Measurements from ENCODE around the gene MORC1. TPM values are rescaled to one million over a fixed set of nuclear protein-coding genes. Genes with fewer than 3 reads are reported as not detected.

The MORC1 gene
- total RNA-seq, 2 donors from 2014 or later, result not detected

DNA sequence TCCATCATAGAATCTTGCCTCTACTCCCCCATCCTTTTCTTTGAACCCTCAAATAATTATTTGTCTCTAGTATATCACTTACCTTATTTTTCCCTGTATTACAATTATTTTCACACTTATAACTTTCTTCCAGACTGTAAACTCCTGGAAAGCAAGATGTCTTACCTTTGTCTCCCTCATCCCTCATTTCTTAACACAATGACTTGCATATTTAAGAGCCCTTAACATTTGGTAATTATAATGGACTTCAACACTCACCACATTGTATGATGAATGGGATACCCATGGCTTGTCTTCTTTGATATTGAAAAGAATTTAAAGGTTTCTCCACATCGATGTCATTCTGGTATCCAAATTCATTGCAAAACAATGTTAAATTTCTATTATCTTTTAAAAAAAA lies 82.9 kb downstream of the MORC1 start:
- H3K27me3 ChIP-seq (replicated peaks; ENCODE audit: insufficient read depth), result no peaks in the 10 kb centered on the region
- H3K27ac ChIP-seq, result no peak overlapping the region
- ATAC-seq (ENCODE audit: insufficient number of reproducible peaks, low FRiP score, low read depth) (no peak), DNase-seq (ENCODE audit: low spot score) (no peak)
- no peaks in the 10 kb centered on the region for H3K36me3 ChIP-seq
- no peaks in the 10 kb centered on the region for H3K9me3 ChIP-seq
- no peak for TF ChIP-seq CTCF (IDR thresholded peaks at IDR 0.05)
- no peaks in the 10 kb centered on the region for H3K4me1 ChIP-seq (ENCODE audit: control insufficient read depth in 1 of 2, low read depth in 2 of 2)
- H3K4me3 ChIP-seq, result no peak overlapping the region

DNA sequence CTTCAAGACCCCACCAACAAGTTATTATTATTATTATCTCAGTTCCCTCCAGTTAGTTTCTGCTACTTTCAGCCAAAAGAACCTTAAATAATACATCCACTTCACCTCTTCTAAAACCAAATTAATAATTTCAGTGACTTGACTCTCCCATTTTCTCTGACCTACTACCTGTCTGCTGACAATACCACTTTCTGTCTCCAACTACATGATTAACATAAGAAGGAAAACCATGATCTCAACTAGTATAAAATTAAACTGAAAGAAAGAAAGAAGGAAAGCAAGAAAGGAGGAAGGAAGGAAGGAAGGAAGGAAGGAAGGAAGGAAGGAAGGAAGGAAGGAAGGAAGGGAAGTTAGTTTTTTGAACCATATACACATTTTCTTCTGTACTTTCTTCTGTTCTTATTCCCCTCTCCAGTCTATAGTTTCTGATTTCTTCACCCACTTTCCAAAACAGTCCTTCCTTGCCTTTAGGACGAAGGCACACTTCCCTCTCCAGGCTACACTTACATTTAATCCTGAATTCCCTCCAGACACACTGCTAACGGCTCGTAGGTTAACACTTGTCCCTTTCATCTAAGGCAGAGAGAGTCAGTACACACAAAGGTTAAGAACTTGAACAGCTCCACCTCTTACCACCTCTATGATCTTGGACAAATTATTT lies 84.8 kb downstream of the MORC1 start:
- no peak overlapping the region for H3K27ac ChIP-seq
- H3K36me3 ChIP-seq, result no peaks in the 10 kb centered on the region
- no peak overlapping the region for H3K4me3 ChIP-seq
- no peaks in the 10 kb centered on the region for H3K27me3 ChIP-seq (replicated peaks; ENCODE audit: insufficient read depth)
- no peaks in the 10 kb centered on the region for H3K9me3 ChIP-seq
- DNase-seq (ENCODE audit: low spot score) (no peak), ATAC-seq (ENCODE audit: insufficient number of reproducible peaks, low FRiP score, low read depth) (no peak)
- H3K4me1 ChIP-seq (ENCODE audit: control insufficient read depth in 1 of 2, low read depth in 2 of 2), result no peaks in the 10 kb centered on the region
- TF ChIP-seq CTCF (IDR thresholded peaks at IDR 0.05), result no peak

DNA sequence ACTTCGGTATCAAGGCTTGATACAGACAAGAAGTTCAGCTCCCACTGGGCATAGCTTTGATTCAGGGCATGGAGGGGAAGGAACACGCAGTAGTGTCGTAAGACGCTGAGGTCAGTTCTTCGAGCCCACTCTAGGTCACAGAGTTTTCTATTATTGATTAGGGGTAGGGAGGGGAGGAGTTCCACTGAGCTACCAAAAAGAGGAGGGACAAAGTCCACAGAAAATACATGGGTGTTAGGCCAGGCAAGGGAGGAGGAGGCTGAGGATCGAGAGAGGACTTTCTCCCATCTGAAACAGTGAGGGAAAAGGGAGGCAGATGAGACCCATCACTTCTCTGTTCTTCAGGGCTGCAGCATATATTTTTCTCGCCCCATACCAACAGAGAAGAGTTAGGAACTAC lies 89.2 kb downstream of the MORC1 start:
- no peak for TF ChIP-seq CTCF (IDR thresholded peaks at IDR 0.05)
- Histone ChIP-seq H3K27ac (no peak overlapping the region), H3K4me3 (no peak overlapping the region), H3K9me3 (no peaks in the 10 kb centered on the region), H3K36me3 (no peaks in the 10 kb centered on the region), H3K27me3 (replicated peaks; ENCODE audit: insufficient read depth) (no peaks in the 10 kb centered on the region), H3K4me1 (ENCODE audit: control insufficient read depth in 1 of 2, low read depth in 2 of 2) (no peaks in the 10 kb centered on the region)
- DNase-seq (ENCODE audit: low spot score) (no peak), ATAC-seq (ENCODE audit: insufficient number of reproducible peaks, low FRiP score, low read depth) (no peak)

DNA sequence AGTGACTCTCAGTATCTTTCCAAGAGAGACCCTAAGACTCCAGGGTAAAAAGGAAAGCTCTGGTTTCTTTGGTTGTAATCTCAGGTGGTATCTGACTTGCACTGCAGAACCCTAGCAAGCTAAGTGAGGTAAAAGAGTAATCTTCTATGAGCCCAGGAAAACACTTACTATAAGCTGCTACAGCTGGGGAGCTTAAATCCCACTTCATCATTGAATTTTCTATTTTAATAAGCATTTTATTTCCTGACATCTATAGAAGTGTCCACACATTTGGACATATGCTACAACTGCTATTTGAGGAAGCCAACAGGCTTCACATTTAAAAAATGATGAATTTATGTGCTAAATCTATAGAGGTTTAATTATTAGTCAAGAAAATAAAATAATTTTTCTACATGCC lies 91.1 kb downstream of the MORC1 start:
- TF ChIP-seq CTCF (IDR thresholded peaks at IDR 0.05), result no peak
- Histone ChIP-seq H3K36me3 (no peaks in the 10 kb centered on the region), H3K4me3 (no peak overlapping the region), H3K4me1 (ENCODE audit: control insufficient read depth in 1 of 2, low read depth in 2 of 2) (no peaks in the 10 kb centered on the region), H3K9me3 (no peaks in the 10 kb centered on the region), H3K27me3 (replicated peaks; ENCODE audit: insufficient read depth) (no peaks in the 10 kb centered on the region), H3K27ac (no peak overlapping the region)
- DNase-seq (ENCODE audit: low spot score) (no peak), ATAC-seq (ENCODE audit: insufficient number of reproducible peaks, low FRiP score, low read depth) (no peak)

DNA sequence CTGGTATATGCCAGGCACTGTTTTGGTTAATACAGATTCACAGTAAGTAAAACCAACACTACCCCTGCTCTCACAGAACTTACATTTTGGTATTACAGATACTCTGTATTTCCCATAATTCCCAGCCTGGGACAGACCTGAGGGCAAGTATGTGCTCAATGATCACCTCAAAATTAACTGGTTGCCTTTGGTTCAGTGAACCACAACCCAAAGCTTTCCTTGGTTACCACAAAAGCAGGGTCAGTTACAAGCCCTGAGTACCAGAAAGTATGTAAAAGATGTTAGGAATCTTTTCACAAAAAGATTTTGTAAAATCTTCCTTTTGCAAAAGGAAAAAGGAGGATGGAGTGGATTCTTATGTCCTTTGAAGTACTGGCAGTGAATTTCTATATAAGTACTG lies 92.0 kb downstream of the MORC1 start:
- no peaks in the 10 kb centered on the region for H3K27me3 ChIP-seq (replicated peaks; ENCODE audit: insufficient read depth)
- DNase-seq (ENCODE audit: low spot score) (no peak), ATAC-seq (ENCODE audit: insufficient number of reproducible peaks, low FRiP score, low read depth) (no peak)
- no peaks in the 10 kb centered on the region for H3K9me3 ChIP-seq
- no peaks in the 10 kb centered on the region for H3K4me1 ChIP-seq (ENCODE audit: control insufficient read depth in 1 of 2, low read depth in 2 of 2)
- H3K4me3 ChIP-seq, result no peak overlapping the region
- H3K27ac ChIP-seq, result no peak overlapping the region
- no peak for TF ChIP-seq CTCF (IDR thresholded peaks at IDR 0.05)
- H3K36me3 ChIP-seq, result no peaks in the 10 kb centered on the region
